Hepatic stellate cell (primary cell): ENCODE results near the gene PLAAT1.

Source experiments
- DNase-seq: peaks from one replicate; pipeline ENCODE4 v3.0.0; 2011; ENCODE audit warnings: low spot score

PLAAT1 gene

DNA sequence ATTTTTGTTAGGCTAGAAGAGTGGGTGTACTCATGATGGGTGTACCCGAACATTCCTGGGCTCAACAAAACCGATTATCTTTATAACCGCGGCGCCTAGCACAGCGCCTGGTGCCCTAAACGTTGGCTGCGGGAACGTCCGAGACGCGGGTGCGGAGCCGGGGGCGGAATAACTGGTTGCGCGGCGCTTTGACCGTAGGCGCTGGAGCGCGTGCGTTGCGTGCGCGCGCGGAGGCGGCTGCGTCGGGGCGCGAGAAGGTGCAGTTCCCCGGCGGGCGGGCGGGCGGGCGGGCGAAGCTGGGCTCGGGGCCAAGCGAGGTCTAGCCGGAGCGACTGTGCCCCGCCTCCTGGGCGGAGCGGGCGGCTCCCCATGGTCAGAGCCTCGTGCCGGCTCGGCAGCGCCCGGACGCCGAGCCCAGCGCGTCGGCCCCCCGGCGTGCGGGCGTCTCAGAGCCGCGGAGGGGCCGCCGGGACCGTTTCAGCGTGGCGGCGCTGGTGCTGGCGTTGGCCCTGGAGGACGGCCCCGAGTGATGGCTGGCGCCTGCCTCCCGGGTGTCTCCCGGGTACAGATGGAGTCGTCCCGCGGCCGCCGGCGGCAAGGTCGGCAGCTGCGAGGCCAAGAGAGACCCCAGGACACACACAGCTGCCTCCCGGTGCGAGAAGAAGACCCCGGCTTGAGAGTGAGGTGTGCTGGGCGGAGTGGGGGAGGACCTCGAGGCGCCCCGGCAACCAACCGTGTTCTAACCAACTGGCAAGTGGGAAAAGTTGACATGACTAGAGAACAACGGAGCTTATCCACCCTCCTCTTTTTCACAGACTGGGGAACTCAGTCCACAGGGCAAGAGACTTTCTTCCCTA, at the start of gene PLAAT1:
TSS of gene PLAAT1 (plus strand) at position 373 of the 857 bp plus-strand sequence. CDS start 14,429 bp downstream, outside the sequence.
- DNase-seq = peak; percentile 6

DNA sequence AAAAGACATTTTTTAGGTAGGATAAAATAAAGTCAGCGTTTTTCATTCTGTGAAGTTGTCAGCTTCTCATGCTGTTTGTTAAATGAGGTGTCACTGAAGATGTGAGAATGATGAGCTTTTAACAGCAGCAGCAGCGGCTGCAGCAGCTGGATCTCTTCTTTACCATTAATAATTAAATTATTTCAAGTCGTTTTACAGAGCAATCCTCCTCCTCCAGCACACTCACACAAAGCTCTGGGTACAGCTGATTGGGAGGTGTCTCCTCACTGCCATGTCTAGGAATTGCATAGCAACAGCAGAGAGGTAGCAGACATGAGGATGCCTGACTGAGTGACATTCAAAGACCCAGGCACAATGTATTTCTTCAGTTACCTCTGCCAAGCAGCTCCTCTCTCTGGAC, 46.7 kb upstream of the PLAAT1 start:
- DNase-seq = no peak

DNA sequence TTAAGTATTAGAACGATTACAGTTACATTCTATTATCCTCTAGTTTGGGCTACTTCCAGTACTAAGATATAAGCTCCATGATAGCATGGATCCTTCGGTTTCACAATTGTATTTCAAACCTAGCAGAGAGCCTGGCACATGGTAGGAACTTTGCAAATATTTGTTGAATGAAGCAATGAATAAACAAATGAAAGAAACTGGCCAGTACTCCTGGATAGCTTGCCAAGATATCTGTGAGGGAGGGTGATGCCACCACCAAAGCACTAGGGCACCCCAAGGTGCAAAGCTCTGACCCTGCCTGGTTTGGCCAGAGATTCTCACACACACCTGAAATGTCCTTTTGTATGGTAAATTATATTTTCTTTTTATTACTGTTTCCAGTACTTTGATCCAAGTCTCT, 44.3 kb upstream of the PLAAT1 start:
- DNase-seq = no peak

DNA sequence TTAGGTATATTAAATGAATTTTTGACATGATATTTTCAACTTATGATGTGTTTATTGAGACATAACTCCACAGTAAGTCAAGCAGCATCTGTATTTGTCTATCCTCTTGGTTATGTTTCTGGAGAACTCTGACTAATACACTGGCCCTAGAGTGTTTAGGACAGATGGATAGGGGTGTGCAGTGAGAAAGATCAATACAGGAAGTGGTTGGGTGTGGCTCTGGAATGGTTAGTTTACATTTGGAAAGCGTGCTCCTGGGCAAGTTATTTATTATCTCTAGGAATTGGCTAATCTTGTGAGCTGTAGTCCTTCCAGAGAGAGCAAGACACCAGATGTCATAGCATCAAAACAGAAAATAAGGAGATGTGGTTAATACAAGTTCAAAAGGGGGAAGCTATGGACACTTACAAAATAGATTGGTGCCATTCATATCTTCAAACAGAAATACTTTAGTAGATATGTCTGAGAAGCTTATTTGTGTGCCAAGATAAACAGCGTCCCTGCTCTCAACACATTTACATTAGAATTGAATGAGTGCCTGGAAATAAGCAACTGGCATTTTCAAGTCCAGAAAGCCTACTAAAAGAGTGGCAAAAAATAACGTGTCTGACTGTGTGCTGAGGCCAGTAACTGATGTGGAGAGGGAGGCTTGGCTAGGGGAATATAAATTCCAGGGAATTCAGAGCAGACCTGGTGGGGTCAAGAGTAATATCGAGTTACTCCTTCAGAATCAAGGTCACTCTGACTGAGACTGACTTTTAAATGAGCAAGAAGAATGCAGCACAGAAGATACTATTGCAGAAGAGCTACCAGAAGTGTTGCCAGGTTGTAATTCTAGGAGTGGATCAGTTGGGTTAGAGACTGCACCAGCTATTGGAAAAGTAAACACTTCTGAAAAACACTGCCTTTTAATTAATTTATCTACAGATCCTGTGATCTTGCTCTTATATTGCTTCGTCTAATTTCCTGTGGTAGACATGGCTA, 33.4 kb upstream of the PLAAT1 start:
- no peak for DNase-seq

DNA sequence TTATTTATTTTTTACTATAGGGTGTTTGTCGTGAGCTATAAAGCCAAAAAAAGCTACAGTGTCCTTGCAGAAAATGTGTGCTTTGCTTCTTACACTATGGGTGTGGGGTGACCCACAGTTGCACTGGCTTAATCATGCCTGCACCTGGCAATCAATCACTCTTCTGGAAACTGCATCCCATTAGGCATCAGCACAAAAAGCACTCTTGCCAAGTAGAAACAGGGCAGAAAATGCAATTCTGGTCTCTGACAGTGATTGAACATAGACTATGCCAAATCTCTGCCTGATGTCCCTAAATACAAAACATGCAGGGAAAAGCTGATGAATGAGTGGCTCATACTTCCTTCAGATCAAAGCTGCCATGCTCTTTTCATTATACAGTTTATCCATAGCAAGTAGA, 30.4 kb upstream of the PLAAT1 start:
- DNase-seq = no peak

DNA sequence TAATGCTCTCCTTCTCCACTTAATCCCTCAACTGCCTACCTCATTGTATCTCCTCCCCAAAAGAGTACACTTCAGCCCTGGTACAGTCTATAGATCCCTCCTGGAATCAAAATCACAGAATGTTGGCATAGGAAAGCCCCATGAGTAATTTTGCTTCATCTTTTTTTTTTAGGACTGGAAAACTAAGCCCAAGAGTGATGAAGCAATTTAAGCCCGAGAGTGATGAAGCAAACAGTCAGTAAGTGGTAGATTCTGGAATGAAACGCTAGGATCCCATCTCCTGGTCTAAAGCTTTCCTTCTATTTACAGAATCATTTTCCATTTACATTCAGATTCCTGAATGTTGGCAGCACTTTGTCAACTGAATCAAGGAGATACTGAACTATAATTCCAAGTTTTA, 29.8 kb upstream of the PLAAT1 start:
- no peak for DNase-seq

DNA sequence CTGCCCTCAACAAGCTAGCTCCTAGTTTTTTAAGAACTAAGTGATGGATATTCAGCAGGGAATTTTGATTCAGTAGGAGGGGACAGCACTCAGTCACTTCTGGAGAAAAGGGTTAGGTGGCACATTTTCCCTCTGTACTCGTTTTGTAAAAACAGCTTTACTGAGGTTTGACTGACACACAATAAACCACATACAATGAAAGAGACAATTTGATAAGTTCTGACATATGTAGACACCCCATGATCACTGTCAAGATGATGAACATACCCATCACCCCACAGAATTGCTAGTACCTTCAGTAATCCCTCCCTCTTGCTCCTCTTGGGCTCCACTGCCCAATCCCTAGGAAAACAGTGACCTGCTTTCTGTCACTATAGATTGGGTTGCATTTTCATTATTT, 29.0 kb upstream of the PLAAT1 start:
- DNase-seq = no peak

DNA sequence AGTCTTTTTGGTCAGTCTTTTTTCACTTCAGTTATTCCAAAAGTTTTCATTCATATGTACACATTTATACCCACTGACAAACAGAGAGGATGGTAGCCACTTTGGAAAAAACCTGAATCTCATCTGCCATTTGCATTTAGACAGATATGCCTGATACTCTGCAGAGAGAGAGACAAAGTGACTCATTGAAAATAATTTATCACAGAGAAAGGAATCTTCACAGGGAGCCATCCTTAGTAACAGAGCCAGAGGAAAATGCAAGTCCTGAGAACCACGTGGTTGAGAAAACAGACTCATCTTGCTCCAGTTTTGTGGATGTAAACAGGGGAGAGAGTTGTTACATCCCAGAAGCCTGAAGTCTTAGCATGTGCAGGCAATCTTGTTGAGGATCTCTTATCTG, 28.2 kb upstream of the PLAAT1 start:
- DNase-seq = no peak

DNA sequence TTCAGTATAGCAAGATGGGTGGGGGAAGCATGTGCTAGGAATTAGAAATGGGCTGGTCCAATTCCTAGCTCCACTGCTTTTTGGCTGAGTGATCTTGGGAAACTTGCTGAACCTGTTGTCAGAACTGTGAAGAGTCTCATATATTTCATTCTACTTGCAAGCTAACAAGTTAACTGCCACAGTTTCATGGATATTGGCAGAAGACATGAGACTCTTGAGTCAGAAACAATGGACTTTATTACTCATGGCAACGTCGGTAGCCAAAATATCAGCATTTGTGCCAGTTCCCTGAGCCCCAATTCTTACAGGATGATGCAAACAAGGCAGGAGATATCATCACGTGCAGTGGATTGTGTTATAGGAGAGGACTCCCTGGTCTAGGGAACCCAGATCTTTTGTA, 26.6 kb upstream of the PLAAT1 start:
- no peak for DNase-seq

DNA sequence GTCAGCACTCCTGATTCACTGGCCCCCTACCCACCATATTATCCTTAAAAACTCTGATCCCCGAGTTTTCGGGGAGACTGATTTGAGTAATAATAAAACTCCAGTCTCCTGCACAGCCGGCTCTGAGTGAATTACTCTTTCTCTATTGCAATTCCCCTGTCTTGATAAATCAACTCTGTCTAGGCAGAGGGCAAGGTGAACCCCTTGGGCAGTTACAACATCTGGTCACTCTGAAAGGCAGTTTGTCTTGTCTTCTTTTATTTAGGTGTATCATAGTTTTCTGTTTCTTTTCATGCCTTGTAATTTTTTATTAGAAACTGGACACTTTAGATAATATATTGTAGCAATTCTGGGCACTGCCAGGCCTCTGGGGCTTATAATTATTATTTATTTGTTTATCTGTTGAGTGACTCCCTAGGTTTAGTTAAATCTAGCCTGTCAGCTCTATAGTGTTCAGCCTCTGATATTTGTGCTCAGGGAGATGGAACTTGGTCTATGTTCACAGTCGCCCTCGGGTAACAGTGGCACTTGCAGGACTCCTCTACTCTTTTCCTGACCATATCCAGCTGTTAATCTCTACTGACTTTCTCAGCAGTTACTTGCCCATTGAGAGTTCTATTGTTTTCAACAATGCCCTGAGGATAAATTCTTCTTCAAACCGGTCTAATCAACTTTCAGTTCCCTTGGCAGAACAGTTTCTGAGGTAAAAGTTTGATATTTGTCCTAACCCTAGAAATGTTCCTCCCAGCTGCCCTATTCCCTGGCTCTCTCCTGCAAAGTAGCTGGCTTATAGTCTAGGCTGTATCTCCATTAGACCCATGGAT, 15.5 kb upstream of the PLAAT1 start:
- DNase-seq = no peak

DNA sequence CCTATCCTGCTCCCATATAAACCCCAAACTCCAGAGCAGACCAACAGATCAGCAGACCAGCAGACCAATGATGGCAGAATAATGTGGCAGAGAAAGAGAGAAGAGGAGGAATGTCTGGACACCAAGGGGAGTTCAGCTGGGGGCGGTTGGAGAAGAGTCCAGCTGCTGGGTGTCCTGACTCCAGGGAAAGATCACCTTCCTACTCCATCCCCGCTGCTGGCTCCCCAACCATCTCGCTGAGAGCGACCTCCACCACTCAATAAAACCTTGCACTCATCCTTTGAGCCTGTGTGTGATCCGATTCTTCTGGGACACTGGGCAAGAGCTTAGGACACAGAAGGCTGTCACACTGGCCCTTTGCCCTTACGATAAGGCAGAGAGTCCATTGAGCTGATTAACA, 12.8 kb upstream of the PLAAT1 start:
- no peak for DNase-seq

DNA sequence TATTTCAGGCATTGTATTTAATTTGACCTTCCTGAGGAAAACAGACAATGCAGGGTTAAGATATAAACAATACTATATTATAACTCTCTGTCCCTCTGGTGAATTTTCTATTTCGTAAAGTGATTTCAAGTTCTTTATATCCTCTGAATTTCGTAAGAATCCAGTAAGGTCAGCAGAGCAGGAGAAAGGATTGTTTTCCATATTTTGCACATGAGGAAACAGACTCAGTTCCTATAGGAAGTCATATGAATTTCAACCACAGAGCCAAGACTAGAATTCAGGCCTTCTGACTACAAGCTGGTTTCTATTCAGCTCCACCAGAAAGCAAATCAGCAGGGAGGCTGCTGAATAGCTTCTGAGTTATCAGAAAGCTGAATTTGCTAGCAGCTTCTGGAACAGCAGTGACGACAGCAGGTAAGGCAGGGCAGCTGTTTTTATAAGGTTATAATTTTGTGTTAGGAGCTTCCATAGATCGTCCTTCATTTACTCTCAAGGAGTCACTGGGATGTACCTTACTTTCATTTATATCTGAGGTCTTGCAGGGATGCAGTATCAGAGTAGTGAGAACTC, 11.1 kb upstream of the PLAAT1 start:
- no peak for DNase-seq

DNA sequence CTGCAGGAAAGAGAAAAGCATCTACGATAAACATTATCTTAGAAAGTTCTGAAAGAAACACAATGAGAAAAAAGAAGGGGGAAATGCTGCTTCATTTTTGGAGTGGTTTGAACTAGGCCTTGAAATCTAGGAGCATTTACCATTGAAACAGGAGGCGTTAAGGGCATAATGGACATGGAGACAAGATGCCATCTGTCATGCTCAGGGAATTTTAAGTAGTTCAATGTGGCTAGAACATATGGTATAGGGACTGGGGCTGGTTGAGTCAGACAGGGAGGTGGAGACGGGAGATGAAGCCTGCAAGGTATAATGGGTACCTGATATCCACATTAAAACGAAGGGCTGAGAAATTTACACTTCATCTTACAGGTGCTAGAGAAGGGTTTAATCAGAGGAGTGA, 10.4 kb upstream of the PLAAT1 start:
- no peak for DNase-seq

DNA sequence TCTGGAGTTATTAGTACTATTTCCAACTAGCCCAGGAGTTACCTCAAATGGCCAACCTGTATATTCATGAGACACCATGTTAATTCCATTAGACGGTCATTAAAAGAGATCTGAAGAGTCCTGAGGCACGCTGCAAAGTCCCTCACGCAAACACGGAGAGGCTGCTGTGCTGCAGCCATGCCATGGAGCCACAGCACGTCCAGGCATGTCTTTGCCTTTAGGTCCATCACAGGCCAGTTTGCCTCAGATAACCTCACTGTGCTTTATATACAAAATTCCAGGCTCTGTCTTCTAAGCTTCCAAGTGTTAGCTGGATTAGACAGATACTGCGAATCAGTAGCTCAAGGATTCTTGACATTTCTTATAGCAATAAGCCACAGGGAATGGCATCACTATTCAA, 9.8 kb upstream of the PLAAT1 start:
- no peak for DNase-seq

DNA sequence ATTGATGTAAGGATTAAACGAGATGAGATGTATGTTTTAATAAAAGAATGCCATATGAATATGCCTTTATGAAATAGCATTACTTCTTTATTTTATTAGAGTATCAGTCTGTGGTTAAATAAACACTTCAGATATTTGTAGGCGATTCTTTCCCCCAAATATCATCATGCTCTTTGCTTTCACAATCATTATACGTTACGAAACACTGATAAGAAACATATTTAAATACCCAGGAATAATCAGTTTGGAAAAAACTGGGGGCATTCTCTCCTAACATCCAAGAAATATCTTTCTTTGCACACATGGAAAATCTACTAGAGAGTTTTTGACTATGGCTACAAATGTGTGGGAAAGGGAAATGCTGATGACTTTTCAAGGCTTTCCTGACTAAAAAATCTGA, 4.4 kb upstream of the PLAAT1 start:
- no peak for DNase-seq

DNA sequence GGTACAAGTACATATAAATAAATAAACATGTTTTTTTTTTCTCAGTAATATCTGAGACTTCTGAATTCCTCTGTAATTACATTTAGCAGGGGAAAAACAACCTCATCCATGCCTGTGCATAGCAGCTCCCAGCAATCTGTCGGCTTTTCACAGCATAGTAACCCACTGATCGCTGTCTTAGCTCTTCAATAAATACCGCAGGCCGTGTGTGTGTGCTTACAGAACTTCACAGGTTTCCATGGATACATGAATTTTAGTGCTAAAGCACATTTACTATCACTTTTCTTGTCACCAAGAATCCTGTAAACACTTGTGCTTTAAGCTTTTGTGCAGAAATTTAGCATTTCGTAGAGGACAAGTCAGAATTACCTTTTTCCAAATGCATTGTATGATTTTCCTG, 4.0 kb upstream of the PLAAT1 start:
- no peak for DNase-seq

DNA sequence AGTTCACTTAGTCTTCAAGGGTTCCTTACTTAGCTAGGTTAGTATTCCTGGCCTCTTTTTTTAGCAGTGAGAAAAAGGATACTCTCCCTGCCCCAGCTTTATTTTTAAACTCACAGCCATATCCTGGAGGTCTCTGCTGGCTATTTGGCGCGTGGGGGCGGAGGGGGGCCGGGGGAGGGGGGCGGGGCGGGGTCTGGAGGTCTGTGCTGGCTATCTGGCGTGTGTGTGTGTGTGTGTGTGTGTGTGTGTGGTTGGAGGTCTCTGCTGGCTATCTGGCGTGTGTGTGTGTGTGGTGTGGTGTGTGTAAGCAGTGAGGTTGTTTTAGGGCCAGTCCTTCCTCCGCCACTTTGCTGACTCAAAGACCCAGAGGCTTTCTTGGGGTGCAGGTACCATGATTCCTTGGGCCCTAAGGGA, 579 bp upstream of the PLAAT1 start:
- DNase-seq = no peak

DNA sequence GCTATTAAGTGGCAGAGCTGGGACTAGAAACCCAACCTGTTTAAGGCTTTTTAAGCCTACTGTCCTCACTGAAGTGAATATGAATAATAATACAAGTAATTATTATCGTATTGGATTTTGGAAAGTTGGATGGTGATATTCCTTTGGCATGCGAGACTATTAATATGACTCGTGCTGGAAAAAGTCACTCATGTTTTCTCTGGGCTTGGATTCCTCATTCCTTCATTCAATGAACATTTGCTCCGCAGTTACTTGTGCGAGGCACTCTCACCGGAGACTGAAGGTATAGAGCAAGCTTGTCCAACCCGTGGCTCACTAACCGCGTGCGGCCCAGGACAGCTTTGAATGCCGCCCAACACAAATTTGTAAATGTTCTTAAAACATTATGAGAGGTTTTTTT, 694 bp downstream of the PLAAT1 start:
- no peak for DNase-seq

DNA sequence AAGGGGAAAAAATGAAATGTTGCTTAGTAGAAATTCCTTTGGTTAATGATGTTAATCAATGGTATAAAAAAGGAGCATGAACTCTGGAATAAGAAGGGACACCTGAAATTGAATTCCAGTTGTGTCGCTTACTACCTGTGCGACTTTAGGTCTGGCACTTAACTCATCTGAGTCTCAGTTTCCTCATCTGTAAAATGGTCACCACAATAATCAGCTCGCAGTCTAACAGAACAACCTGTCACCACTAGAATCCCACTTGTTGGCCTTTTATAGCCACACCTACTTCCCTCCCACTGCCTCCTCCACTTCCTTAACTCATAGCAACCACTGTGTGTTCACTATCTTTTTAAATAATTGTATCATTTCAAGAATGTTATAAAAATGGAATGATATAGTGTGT, 2.5 kb downstream of the PLAAT1 start:
- no peak for DNase-seq

DNA sequence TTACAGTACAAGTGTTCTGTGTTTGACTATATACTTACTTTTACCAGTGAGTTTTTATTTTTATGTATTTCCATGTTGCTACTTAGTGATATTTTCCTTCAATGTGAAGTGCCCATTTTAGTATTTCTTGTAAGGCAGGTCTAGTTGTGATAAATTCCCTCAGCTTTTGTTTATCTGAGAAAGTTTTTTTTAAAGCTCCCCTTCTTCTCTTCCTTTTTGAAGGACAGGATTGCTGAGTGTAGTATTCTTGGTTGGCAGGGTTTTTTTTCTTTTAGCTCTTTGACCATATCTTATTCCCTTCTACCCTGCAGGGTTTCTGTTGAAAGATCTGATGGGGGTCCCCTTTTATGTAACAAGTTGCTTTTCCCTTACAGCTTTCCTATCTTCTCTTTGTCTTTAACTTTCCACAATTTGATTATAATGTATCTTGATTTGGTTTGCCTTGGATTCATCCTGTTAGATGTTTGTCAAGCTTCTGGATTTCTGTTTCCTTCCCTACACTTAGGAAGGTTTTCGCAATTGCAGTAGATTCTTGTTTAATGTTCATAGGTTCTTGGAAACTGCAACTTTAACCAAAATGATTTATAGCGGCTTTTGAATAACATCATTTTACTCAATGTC, 7.9 kb downstream of the PLAAT1 start:
- no peak for DNase-seq

DNA sequence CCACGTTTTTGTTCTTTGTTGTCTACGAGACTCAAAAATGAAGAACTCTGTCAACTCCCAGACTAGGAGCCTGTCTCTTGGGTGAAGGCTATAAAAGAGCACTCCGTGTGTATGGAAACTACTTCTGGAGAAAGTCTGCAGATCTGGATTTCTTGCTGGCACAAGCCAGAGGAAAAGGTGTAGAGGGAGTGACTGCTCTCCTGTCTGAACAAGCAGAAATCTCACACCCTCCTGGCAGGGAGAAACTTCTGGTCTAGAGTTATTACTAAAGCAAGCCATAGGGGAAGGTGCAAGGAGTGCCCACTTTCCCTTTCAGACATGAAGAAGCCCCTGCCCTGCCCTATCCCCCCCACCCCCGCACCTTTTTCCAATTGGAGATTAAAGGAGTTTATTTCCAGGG, 9.5 kb downstream of the PLAAT1 start:
- no peak for DNase-seq
